HepG2 (cell line): ENCODE results near the gene PEX11B. TPM values are rescaled to one million over a fixed set of nuclear protein-coding genes. Genes with fewer than 3 reads are reported as not detected.

Source experiments
- CBX1 ChIP-seq: IDR thresholded peaks from one replicate; pipeline ENCODE4 v1.6.1; 2016; ENCODE audit warnings: antibody characterized with exemption, low read depth
- CBX2 ChIP-seq, 2 experiments: fragments of 200-600 bp in 1 of 2; sonication (generic); formaldehyde crosslinking in 1 of 2; IDR thresholded peaks; 2 replicates each; pipeline versions ENCODE4 v1.7.0 to v1.8.1; 2018 to 2022; ENCODE audit warnings: low read depth in 2 of 2, low read length in 1 of 2, mild to moderate bottlenecking in 1 of 2, missing genetic modification reagents in 1 of 2
- GPN1 ChIP-seq: sonication (generic); formaldehyde crosslinking; IDR thresholded peaks from 2 replicates; pipeline ENCODE4 v1.5.1; 2020; ENCODE audit warnings: missing genetic modification reagents, borderline replicate concordance
- GRHL1 ChIP-seq: sonication (generic); formaldehyde crosslinking; conservative IDR thresholded peaks from 2 replicates; pipeline ENCODE4 v1.8.0; 2022; ENCODE audit warnings: missing genetic modification reagents
- KAT7 ChIP-seq: IDR thresholded peaks from 2 replicates; pipeline ENCODE4 v1.6.1; 2018; ENCODE audit warnings: borderline replicate concordance, missing compliant biosample characterization
- NFRKB ChIP-seq: fragments of 450-650 bp; IDR thresholded peaks from 2 replicates; pipeline ENCODE4 v1.6.1; 2017
- PRMT3 ChIP-seq: sonication (generic); formaldehyde crosslinking; IDR thresholded peaks from 2 replicates; pipeline ENCODE4 v1.8.1; 2022; ENCODE audit warnings: low read depth, mild to moderate bottlenecking, moderate library complexity, missing genetic modification reagents, borderline replicate concordance
- SALL1 ChIP-seq: sonication (generic); formaldehyde crosslinking; IDR thresholded peaks from 2 replicates; pipeline ENCODE4 v1.8.0; 2022; ENCODE audit warnings: mild to moderate bottlenecking, missing genetic modification reagents
- SPEN ChIP-seq: sonication (generic); formaldehyde crosslinking; IDR thresholded peaks from 2 replicates; pipeline ENCODE4 v1.5.1; 2020; ENCODE audit warnings: low read depth, mild to moderate bottlenecking, missing genetic modification reagents
- STAG1 ChIP-seq: sonication (generic); formaldehyde crosslinking; IDR thresholded peaks from 2 replicates; pipeline ENCODE4 v1.4.0; 2020; ENCODE audit warnings: missing genetic modification reagents
- TFE3 ChIP-seq: IDR thresholded peaks from 2 replicates; pipeline ENCODE4 v1.6.1; 2016
- TRIM24 ChIP-seq: sonication (generic); formaldehyde crosslinking; IDR thresholded peaks from 2 replicates; pipeline ENCODE4 v1.8.0; 2022; ENCODE audit warnings: mild to moderate bottlenecking, missing genetic modification reagents
- TSC22D2 ChIP-seq: sonication (generic); formaldehyde crosslinking; IDR thresholded peaks from 2 replicates; pipeline ENCODE4 v1.5.1; 2020; ENCODE audit warnings: missing genetic modification reagents, mild to moderate bottlenecking, borderline replicate concordance
- ZKSCAN1 ChIP-seq: fragments of 150-350 bp; IDR thresholded peaks from 2 replicates; pipeline ENCODE4 v1.6.1; 2014; ENCODE audit warnings: low read length
- ZNF138 ChIP-seq: sonication (generic); formaldehyde crosslinking; IDR thresholded peaks from 2 replicates; pipeline ENCODE4 v1.5.0; 2020; ENCODE audit warnings: mild to moderate bottlenecking, low read depth, missing genetic modification reagents
- ZNF225 ChIP-seq: sonication (generic); formaldehyde crosslinking; IDR thresholded peaks from 2 replicates; pipeline ENCODE4 v1.4.0; 2020; ENCODE audit warnings: mild to moderate bottlenecking, missing genetic modification reagents
- ZNF335 ChIP-seq: sonication (generic); formaldehyde crosslinking; IDR thresholded peaks from 2 replicates; pipeline ENCODE4 v1.4.0; 2020; ENCODE audit warnings: missing genetic modification reagents
- ZNF337 ChIP-seq: sonication (generic); formaldehyde crosslinking; IDR thresholded peaks from 2 replicates; pipeline ENCODE4 v1.5.1; 2020; ENCODE audit warnings: missing genetic modification reagents, low read depth, mild to moderate bottlenecking, borderline replicate concordance
- ZNF33A ChIP-seq: sonication (generic); formaldehyde crosslinking; IDR thresholded peaks from 2 replicates; pipeline ENCODE4 v1.5.1; 2020; ENCODE audit warnings: missing genetic modification reagents, mild to moderate bottlenecking, moderate library complexity, borderline replicate concordance
- ZNF629 ChIP-seq: sonication (generic); formaldehyde crosslinking; conservative IDR thresholded peaks from 2 replicates; pipeline ENCODE4 v1.5.0; 2020; ENCODE audit warnings: missing genetic modification reagents
- ZNF883 ChIP-seq: sonication (generic); formaldehyde crosslinking; IDR thresholded peaks from 2 replicates; pipeline ENCODE4 v1.5.1; 2020; ENCODE audit warnings: mild to moderate bottlenecking, missing genetic modification reagents; ENCODE audit errors: not compliant biosample characterization
- polyA plus RNA-seq, 8 experiments: library from polyadenylated mRNA; depleted of rRNA in 3 of 8; stranded (reverse) in 7 of 8; unstranded in 1 of 8; fragments of >200 nt; fragmentation: Illumina TruSeq in 4 of 8; extraction: Trizol in 4 of 8; gene quantifications; 2 replicates each; pipeline versions ENCODE4 v1.2.1 to v1.2.3, GENCODE V29; 2011 to 2016; ENCODE audit warnings: low read depth in 4 of 8, missing spikeins in 1 of 8, mixed read lengths in 1 of 8; ENCODE audit not compliant: insufficient read depth in 1 of 8
- total RNA-seq, 5 experiments: library from RNA; depleted of rRNA; stranded (reverse); fragments of >200 nt; fragmentation: Illumina TruSeq; extraction: Trizol; gene quantifications; 2 replicates each; pipeline ENCODE4 v1.2.3, GENCODE V29; 2016; ENCODE audit warnings: low read depth in 1 of 5
- TF ChIP-seq, protein P1 (sequence below): sonication (generic); formaldehyde crosslinking; IDR thresholded peaks from 2 replicates; pipeline ENCODE4 v1.4.0; 2020; ENCODE audit warnings: missing genetic modification reagents
- TF ChIP-seq, protein P2 (sequence below): IDR thresholded peaks from 2 replicates; pipeline ENCODE4 v1.6.1; 2016; ENCODE audit warnings: missing genetic modification reagents, missing compliant biosample characterization

PEX11B gene
- total and polyA plus RNA-seq, 2 of the 13 experiments (the other 11 are each of a cell fraction or from before 2014, with no cell fraction given), result 21.6 to 48.4 TPM

DNA sequence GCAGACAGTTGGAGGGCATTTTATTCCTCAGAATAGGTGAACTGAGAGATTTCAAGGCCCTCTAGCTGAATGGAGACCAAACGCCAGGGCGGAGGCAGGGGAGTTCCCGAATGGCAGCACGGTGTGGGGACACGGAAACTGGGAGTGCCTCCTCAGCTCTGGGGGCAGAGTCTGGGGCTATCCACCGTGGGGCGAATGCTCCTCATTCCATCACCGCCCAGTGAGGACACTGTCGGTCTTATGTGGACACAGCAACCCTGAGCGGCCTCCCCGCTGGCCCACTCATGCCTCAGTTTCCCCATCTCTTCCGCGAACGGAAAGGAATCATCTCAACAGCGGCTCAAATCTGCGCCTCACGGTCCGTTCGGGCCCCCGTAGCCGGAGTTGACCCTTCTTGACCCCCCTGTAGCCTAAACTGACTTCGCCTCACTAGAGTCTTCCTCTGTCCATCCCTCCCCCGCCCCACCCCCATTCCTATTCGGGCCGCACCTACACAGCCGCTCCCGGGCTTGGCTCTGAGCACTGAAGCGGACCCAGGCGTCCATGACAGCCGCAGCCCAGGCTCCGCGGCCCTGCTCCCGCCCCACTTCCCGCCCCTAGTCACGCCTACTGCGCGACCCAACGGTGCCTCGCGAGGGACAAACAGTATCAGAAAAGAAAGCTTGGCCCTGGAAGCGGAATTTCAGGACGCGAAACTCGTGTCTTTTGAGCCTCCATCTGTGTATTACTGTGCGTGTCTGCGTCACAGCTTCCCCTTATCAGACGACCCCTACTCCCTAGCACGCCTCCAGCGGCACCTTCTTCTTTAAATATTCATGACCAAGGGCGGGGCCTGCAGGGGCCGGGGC, at the start of gene PEX11B (continued):
- TF ChIP-seq ZNF138 (CRISPR knock-in tag), result no peak
- no peak for TF ChIP-seq ZNF629
- no peak for TF ChIP-seq TFE3 (CRISPR knock-in tag)
- TF ChIP-seq GPN1 (CRISPR knock-in tag), result no peak
- TF ChIP-seq TRIM24 (CRISPR knock-in tag), result no peak
- TF ChIP-seq CBX1, result peak; percentile 37
- peak; percentile 47 for TF ChIP-seq ZNF883 (CRISPR knock-in tag)
- TF ChIP-seq PRMT3 (CRISPR knock-in tag), result no peak
- peak; percentile 23; the same call in 1 of the 2 replicates for TF ChIP-seq ZNF225
- TF ChIP-seq ZNF337 (CRISPR knock-in tag), result no peak
- TF ChIP-seq ZKSCAN1, result no peak
- peak; percentile 44; the same call in 1 of the 2 replicates for TF ChIP-seq KAT7 (CRISPR knock-in tag)
- TF ChIP-seq, protein P1, sequence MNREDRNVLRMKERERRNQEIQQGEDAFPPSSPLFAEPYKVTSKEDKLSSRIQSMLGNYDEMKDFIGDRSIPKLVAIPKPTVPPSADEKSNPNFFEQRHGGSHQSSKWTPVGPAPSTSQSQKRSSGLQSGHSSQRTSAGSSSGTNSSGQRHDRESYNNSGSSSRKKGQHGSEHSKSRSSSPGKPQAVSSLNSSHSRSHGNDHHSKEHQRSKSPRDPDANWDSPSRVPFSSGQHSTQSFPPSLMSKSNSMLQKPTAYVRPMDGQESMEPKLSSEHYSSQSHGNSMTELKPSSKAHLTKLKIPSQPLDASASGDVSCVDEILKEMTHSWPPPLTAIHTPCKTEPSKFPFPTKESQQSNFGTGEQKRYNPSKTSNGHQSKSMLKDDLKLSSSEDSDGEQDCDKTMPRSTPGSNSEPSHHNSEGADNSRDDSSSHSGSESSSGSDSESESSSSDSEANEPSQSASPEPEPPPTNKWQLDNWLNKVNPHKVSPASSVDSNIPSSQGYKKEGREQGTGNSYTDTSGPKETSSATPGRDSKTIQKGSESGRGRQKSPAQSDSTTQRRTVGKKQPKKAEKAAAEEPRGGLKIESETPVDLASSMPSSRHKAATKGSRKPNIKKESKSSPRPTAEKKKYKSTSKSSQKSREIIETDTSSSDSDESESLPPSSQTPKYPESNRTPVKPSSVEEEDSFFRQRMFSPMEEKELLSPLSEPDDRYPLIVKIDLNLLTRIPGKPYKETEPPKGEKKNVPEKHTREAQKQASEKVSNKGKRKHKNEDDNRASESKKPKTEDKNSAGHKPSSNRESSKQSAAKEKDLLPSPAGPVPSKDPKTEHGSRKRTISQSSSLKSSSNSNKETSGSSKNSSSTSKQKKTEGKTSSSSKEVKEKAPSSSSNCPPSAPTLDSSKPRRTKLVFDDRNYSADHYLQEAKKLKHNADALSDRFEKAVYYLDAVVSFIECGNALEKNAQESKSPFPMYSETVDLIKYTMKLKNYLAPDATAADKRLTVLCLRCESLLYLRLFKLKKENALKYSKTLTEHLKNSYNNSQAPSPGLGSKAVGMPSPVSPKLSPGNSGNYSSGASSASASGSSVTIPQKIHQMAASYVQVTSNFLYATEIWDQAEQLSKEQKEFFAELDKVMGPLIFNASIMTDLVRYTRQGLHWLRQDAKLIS, result no peak
- TF ChIP-seq ZNF33A, result no peak
- no peak for TF ChIP-seq NFRKB
- no peak for TF ChIP-seq STAG1 (CRISPR knock-in tag)
- TF ChIP-seq ZNF335 (CRISPR knock-in tag), result 0 out of 2 replicates have a peak, but pooled peaks have one; percentile 38
- no peak for TF ChIP-seq CBX2 (IDR thresholded peaks at IDR 0.05; ENCODE audit: low read depth, low read length)
- TF ChIP-seq CBX2 (CRISPR knock-in tag; IDR thresholded peaks at IDR 0.05; ENCODE audit: low read depth), result no peak
- no peak for TF ChIP-seq GRHL1 (CRISPR knock-in tag)
- peak; percentile 73; the same call in 1 of the 2 replicates for TF ChIP-seq SPEN
- peak; percentile 55 for TF ChIP-seq SALL1
- TF ChIP-seq, protein P2, sequence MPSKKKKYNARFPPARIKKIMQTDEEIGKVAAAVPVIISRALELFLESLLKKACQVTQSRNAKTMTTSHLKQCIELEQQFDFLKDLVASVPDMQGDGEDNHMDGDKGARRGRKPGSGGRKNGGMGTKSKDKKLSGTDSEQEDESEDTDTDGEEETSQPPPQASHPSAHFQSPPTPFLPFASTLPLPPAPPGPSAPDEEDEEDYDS, result peak; percentile 12; the same call in 1 of the 2 replicates
- no peak for TF ChIP-seq TSC22D2
